ENCODE data around the gene AUTS2. TPM values are rescaled to one million over a fixed set of nuclear protein-coding genes. Genes with fewer than 3 reads are reported as not detected.

The AUTS2 gene
- total and polyA plus RNA-seq, 2 of the 8 experiments (the other 6 are each of a cell fraction or from before 2014, with no cell fraction given): 25.9 to 101 TPM

- Histone ChIP-seq H4K8ac (ENCODE audit: extremely low read depth, insufficient read depth, low read length) (no peak overlapping the region), H3K4me3 (ENCODE audit: extremely low read depth in 1 of 4, insufficient read depth in 2 of 4, low read depth in 3 of 4, low read length in 4 of 4) (peak overlapping the region in 1 of 4 experiments; percentile 0; a peak in 1 of 8 replicates), H3K9me3 (ENCODE audit: insufficient read depth in 2 of 2, low read depth in 1 of 2, low read length in 1 of 2) (no peaks in the 10 kb centered on the region), H3K79me1 (ENCODE audit: low read depth, low read length) (peaks cover 15% of the 10 kb centered on the region; the same call in 1 of the 2 replicates), H3K4ac (replicated peaks; ENCODE audit: insufficient read length, low read depth, low read length) (no peak overlapping the region), H4K91ac (replicated peaks; ENCODE audit: insufficient read length, low read length) (no peak overlapping the region), H2BK20ac (ENCODE audit: low read length) (no peak overlapping the region), H3K14ac (ENCODE audit: insufficient read length) (no peak overlapping the region), H3K36me3 (ENCODE audit: control insufficient read depth in 2 of 4, insufficient read depth in 4 of 4, low read length in 3 of 4) (peaks cover 5 to 54% (median 11%) of the 10 kb centered on the region in 4 experiments; a peak in 6 of 8 replicates), H4K20me1 (replicated peaks in 1 of 2; ENCODE audit: control insufficient read depth in 1 of 2, insufficient read depth in 2 of 2, low read length in 2 of 2) (peaks cover 39 to 47% of the 10 kb centered on the region in 2 experiments), H3K4me1 (replicated peaks in 1 of 4; ENCODE audit: control insufficient read depth in 3 of 4, insufficient read depth in 4 of 4, low read length in 3 of 4) (peaks cover 23 to 61% (median 52%) of the 10 kb centered on the region in 4 experiments), H2BK15ac (ENCODE audit: low read length) (no peak overlapping the region), H3K18ac (ENCODE audit: extremely low read depth, low read length) (no peak overlapping the region), H3K9ac (replicated peaks in 1 of 4; ENCODE audit: extremely low read depth in 1 of 4, low read depth in 3 of 4, low read length in 3 of 4) (no peak overlapping the region), H3K4me2 (ENCODE audit: insufficient read depth in 1 of 2, low read depth in 2 of 2, low read length in 2 of 2) (no peak overlapping the region; a peak in 1 of 4 replicates), H2AK5ac (ENCODE audit: low read depth, low read length) (no peak overlapping the region), H3K23me2 (ENCODE audit: low read depth, low read length) (no peaks in the 10 kb centered on the region; the same call in 1 of the 2 replicates), H2BK5ac (ENCODE audit: low read depth, low read length) (no peak overlapping the region), H2BK120ac (replicated peaks; ENCODE audit: low read depth, low read length) (no peak overlapping the region), H2AFZ (ENCODE audit: low read length) (no peak overlapping the region), H3K27me3 (replicated peaks in 1 of 4; ENCODE audit: control insufficient read depth in 3 of 4, extremely low read depth in 1 of 4, insufficient read depth in 3 of 4, low read length in 3 of 4) (no peaks in the 10 kb centered on the region), H3K23ac (ENCODE audit: insufficient read length) (no peak overlapping the region), H4K5ac (ENCODE audit: insufficient read length, low read depth, low read length) (no peak overlapping the region), H3K27ac (ENCODE audit: low read depth, low read length) (no peak overlapping the region), H2BK12ac (ENCODE audit: low read depth, low read length) (no peak overlapping the region), H3K56ac (replicated peaks; ENCODE audit: insufficient read length, low read depth, low read length) (no peak overlapping the region), H3K79me2 (ENCODE audit: control insufficient read depth in 1 of 2, insufficient read depth in 2 of 2, low read length in 2 of 2) (peaks cover 44 to 95% of the 10 kb centered on the region in 2 experiments)
- CTCF ChIA-PET (ENCODE audit: partially characterized antibody): interaction anchor here (1.0 to 2.4 kb wide), 3 partner anchors 9 to 101 kb away, joined by 3 to 13 read pairs (median 3); no protein-coding TSS in a partner anchor
- WGBS, 2 experiments (ENCODE audit: extremely low coverage in 1 of 2, insufficient coverage in 1 of 2, insufficient read length in 1 of 2, insufficient replicate concordance in 2 of 2, low coverage in 1 of 2, low lambda C conversion rate in 2 of 2, missing lambda C conversion rate in 1 of 2): 87% methylated on average over 5 of the region's 5 CpGs; no CpG with 5 or more reads in 1 of the 2 experiments
- FAIRE-seq (no peak), DNase-seq (ENCODE audit: low read depth in 1 of 2, low spot score in 2 of 2) (no peak)
- TF ChIP-seq JUN (IDR thresholded peaks at IDR 0.05; ENCODE audit: low read depth, low read length): no peak
- no peak for TF ChIP-seq JUND (IDR thresholded peaks at IDR 0.05; ENCODE audit: low read length)
- no peak for TF ChIP-seq E2F6 (IDR thresholded peaks at IDR 0.05)
- POLR2A ChIA-PET (ENCODE audit: partially characterized antibody): interaction anchor here (0.9 to 4.2 kb wide), 2 partner anchors 10 to 48 kb away, joined by 3 to 21 read pairs; no protein-coding TSS in a partner anchor
Measured at GRCh38 chr7:70704831-70705346, 1106.6 kb downstream of the AUTS2 start.
